BJ (cell line): ENCODE measurements around the gene PSKH1. TPM values are rescaled to one million over a fixed set of nuclear protein-coding genes. Genes with fewer than 3 reads are reported as not detected.

Source experiments
- CTCF ChIA-PET: fragments of 350-600 bp; formaldehyde crosslinking; extraction: SDS; loops from one replicate; lab custom pipeline; 2021; ENCODE audit warnings: antibody characterized with exemption, inconsistent platforms; lab: Yijun Ruan, JAX
- POLR2A ChIA-PET: fragments of 300-600 bp; sonication (Branson Sonifier 250); formaldehyde crosslinking; extraction: SDS; loops from one replicate; lab custom pipeline; 2021; ENCODE audit warnings: antibody characterized with exemption; lab: Charles Lee
- DNase-seq: peaks from one replicate; pipeline ENCODE4 v3.0.0-alpha.2; 2011; ENCODE audit warnings: low read depth
- H3K27me3 ChIP-seq: 2 replicates; pipeline ENCODE4 v1.6.0; 2011; ENCODE audit warnings: low read length; ENCODE audit not compliant: control insufficient read depth, insufficient read depth
- H3K36me3 ChIP-seq: 2 replicates; pipeline ENCODE4 v1.5.1; 2011; ENCODE audit warnings: low read length; ENCODE audit not compliant: control insufficient read depth, insufficient read depth
- H3K4me3 ChIP-seq: 2 replicates; pipeline ENCODE4 v1.5.1; 2011; ENCODE audit warnings: low read depth, mild to moderate bottlenecking, control low read depth, low read length
- polyA plus RNA-seq: library from polyadenylated mRNA; depleted of rRNA; stranded (reverse); fragments of >200 nt; gene quantifications from 2 replicates; pipeline ENCODE4 v1.2.3, GENCODE V29; 2011
- TF ChIP-seq, protein P1 (sequence below): IDR thresholded peaks from 2 replicates; pipeline ENCODE4 v1.5.1; 2011; ENCODE audit warnings: low read depth, mild to moderate bottlenecking, control low read depth, inconsistent platforms, low read length, moderate library complexity; ENCODE audit not compliant: insufficient read depth

The PSKH1 gene
- polyA plus RNA-seq, 1 experiment = 45.5 TPM

DNA sequence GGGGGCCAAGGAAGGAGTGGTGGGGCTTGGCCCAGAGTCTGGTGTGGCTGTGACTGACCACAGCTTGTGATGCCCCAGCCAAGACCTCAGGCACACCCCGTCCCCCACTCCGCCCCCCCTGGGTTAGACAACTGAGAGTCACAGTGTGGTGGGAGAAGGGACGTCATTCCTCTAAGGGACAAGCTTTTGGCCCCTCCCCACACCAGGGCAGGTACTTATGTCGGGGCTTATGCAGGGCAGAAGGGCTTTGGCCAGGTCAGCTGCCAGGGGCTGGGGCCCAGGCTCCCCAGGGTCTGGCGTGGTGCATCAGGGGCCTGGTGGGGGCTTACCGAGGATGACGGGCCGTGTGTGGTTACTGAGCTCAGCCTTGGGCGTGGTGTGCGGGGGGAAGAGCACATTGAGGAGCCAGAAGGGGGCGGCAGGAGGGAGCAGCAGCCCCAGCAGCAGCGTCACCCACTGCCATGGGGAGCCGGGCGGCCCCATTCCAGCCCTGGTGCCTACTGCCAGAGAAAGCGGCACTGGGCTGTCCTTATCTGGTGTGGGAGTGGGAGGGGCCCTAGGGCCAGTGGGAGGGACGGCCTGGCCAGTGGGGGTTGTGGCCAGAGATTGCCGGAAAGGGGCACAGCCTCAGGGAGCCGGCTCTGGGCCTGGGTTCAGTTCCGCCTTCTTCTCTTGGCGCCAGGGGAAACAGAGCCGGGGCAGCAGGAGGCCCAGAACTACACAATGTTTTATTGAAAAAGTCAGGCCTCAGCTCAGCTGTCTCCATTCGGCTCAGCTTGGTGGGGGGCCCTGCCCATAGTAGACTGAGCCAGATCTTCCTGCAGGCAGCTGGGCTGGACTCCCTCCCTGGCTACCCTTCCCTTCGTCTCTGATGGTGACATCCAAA lies 50.8 kb downstream of the PSKH1 start, which contains the start of gene LCAT:
TSS of gene LCAT (minus strand) at position 502 of the 886 bp plus-strand sequence. CDS start at position 483, 19 bp downstream.
- no peak for DNase-seq
- Histone ChIP-seq H3K36me3 (peaks cover 78% of the 10 kb centered on the region), H3K4me3 (no peak within 1 kb of the TSS), H3K27me3 (no peaks in the 10 kb centered on the region)
- POLR2A ChIA-PET = no interaction called here
- TF ChIP-seq, protein P1, sequence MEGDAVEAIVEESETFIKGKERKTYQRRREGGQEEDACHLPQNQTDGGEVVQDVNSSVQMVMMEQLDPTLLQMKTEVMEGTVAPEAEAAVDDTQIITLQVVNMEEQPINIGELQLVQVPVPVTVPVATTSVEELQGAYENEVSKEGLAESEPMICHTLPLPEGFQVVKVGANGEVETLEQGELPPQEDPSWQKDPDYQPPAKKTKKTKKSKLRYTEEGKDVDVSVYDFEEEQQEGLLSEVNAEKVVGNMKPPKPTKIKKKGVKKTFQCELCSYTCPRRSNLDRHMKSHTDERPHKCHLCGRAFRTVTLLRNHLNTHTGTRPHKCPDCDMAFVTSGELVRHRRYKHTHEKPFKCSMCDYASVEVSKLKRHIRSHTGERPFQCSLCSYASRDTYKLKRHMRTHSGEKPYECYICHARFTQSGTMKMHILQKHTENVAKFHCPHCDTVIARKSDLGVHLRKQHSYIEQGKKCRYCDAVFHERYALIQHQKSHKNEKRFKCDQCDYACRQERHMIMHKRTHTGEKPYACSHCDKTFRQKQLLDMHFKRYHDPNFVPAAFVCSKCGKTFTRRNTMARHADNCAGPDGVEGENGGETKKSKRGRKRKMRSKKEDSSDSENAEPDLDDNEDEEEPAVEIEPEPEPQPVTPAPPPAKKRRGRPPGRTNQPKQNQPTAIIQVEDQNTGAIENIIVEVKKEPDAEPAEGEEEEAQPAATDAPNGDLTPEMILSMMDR = no peak
- CTCF ChIA-PET = interaction anchor here (0.6 to 3.3 kb wide), 5 partner anchors 8 to 128 kb away, joined by 3 to 19 read pairs (median 8); partner anchors contain the start of gene NRN1L

DNA sequence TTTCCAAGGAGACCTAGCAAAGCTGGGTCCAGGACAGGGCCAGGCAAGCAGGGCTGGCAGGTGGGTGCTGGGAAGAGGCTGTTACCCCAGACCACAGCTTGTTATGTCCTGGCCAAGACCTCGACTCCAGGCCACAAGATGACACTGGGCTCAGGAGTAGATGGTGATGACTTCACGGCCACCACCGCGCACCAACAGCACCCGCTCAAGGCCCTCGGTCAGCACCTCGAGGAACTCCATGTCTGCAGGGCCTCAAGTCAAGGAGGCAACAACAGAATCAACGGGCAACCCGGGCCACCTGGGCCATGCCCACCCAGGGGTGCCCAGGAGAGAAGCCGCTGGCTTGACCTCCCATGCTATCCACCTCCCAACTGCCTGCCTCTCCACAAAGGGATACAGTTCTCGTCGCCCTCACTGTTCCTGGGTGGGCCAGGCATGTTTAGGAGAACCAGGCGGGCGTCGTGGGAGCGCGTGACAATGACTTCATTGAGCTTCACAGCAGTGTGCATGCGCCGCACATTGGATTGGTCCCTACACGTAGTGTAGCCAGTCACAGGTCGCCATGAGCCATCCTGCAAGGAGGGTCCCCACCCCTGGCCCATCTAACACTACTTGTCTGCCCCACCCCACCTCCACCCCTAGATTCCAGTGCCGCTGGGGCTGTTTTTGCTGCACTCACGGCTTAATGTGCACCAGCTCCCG lies 51.8 kb downstream of the PSKH1 start:
- no peak for DNase-seq
- Histone ChIP-seq H3K4me3 (no peak overlapping the region), H3K36me3 (peaks cover 79% of the 10 kb centered on the region), H3K27me3 (no peaks in the 10 kb centered on the region)
- CTCF ChIA-PET = interaction anchor here (2.3 kb wide), 1 partner anchor 129 kb away, joined by 8 read pairs; no protein-coding TSS in a partner anchor
- POLR2A ChIA-PET = no interaction called here
- TF ChIP-seq, protein P1 = no peak

DNA sequence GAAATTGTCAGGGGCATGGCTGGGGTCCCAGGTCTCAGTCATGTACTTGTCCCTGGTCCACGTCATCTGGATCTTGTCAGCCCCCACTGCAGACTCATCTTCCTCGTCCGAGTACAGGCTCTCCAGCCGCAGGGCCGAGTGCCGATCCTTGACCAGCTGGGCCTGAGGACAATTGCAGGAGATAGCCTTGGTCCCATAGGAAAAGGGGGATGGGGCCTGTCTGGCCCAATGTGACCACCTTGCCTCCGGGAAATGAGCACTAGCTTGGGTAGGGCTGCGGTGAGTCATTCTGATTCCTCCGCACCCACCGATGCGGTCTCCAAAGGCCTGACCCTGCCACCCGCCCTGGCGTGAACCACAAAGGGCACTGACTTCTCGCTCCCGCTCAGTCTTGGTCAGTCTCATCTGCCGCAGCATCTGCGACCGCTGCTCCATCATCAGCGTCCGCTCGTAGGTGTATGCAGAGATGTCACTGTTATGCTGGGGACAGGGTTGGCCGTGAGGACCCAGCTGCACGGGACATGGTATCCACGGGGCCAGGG lies 52.4 kb downstream of the PSKH1 start:
- peaks cover 79% of the 10 kb centered on the region for H3K36me3 ChIP-seq

DNA sequence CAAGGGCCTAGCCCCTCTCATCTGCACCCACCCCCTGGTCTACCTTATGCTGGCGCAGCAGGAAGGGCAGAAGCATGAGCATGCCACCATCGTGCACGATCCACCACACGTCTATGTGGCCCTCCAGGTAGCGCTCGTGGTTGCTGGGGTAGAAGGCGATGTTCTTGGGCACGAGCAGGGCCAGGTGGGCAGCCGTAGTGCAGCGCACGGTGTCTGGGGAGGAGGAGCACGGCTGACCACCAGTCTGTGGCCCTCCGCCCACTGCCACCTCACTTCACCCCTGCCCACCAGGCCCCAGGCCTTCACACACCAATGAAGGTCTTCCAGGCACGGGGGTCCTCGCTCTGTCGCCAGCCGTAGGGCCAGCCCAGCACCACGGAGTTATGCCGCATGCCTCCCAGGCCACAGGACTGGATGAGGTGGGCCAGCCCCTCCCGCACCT lies 53.1 kb downstream of the PSKH1 start:
- no peak for DNase-seq
- H3K36me3 ChIP-seq = peaks cover 84% of the 10 kb centered on the region
- H3K27me3 ChIP-seq = no peaks in the 10 kb centered on the region
- TF ChIP-seq, protein P1 = no peak
- ChIA-PET CTCF (interaction anchor here (0.9 kb wide), 1 partner anchor 14 kb away, joined by 4 read pairs; no protein-coding TSS in a partner anchor), POLR2A (no interaction called here)
- no peak overlapping the region for H3K4me3 ChIP-seq

More for the DNA sequence above, 52.4 kb downstream of the PSKH1 start:
- Histone ChIP-seq H3K4me3 (no peak overlapping the region), H3K27me3 (no peaks in the 10 kb centered on the region)
- DNase-seq = no peak
- POLR2A ChIA-PET = no interaction called here
- TF ChIP-seq, protein P1 = no peak
- CTCF ChIA-PET = interaction anchor here (2.3 kb wide), 1 partner anchor 129 kb away, joined by 8 read pairs; no protein-coding TSS in a partner anchor
